Loucy (cell line): ENCODE data around the gene PNPT1.
"Not testable (repeated sequence)": the region's sequence is repeated elsewhere in the genome, so short reads cannot be mapped to it uniquely, and the experiment has no call there.

Experiments
- EZH2phosphoT487 ChIP-seq: fragments of 200-600 bp; IDR thresholded peaks from 2 replicates; pipeline ENCODE4 v1.6.1; 2018; ENCODE audit warnings: antibody characterized with exemption, mild to moderate bottlenecking, moderate library complexity, borderline replicate concordance
- TF ChIP-seq, protein P1 (sequence below): fragments of 200-600 bp; sonication (generic); conservative IDR thresholded peaks from 2 replicates; pipeline ENCODE4 v1.5.1; 2014; ENCODE audit warnings: mild to moderate bottlenecking, antibody characterized with exemption, low read length

- TF ChIP-seq, protein P1, sequence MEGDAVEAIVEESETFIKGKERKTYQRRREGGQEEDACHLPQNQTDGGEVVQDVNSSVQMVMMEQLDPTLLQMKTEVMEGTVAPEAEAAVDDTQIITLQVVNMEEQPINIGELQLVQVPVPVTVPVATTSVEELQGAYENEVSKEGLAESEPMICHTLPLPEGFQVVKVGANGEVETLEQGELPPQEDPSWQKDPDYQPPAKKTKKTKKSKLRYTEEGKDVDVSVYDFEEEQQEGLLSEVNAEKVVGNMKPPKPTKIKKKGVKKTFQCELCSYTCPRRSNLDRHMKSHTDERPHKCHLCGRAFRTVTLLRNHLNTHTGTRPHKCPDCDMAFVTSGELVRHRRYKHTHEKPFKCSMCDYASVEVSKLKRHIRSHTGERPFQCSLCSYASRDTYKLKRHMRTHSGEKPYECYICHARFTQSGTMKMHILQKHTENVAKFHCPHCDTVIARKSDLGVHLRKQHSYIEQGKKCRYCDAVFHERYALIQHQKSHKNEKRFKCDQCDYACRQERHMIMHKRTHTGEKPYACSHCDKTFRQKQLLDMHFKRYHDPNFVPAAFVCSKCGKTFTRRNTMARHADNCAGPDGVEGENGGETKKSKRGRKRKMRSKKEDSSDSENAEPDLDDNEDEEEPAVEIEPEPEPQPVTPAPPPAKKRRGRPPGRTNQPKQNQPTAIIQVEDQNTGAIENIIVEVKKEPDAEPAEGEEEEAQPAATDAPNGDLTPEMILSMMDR: not testable (repeated sequence)
- TF ChIP-seq EZH2phosphoT487: not testable (repeated sequence)
Observed at GRCh38 chr2:55596795-55597194, 96.8 kb downstream of the PNPT1 start.
